ACHN (cell line): ENCODE results near the gene ANXA11.

ENCODE experiments used
- DNase-seq: peaks from one replicate; pipeline ENCODE4 v3.0.0-alpha.2; 2015
- in situ Hi-C: cut with HindIII; loops from 2 replicates; pipeline ENCODE4 v1.10.0; 2017; ENCODE audit warnings: low sequenced_read_pairs, low pct_ligation_motif_present, low pct_unique_long_range_greater_than_20kb

The ANXA11 gene

GRCh38 chr10:80172896-80173295 is 32.4 kb downstream of the ANXA11 start:
- in situ Hi-C loops = no loop called here
- DNase-seq = no peak

GRCh38 chr10:80171248-80171660 is 34.1 kb downstream of the ANXA11 start:
- no peak for DNase-seq
- in situ Hi-C loops = no loop called here

- DNase-seq = no peak
- in situ Hi-C loops = no loop called here
Measured at GRCh38 chr10:80170641-80171040, 34.7 kb downstream of the ANXA11 start.

GRCh38 chr10:80170026-80170425 is 35.3 kb downstream of the ANXA11 start:
- in situ Hi-C loops = no loop called here
- DNase-seq = no peak

- in situ Hi-C loops = no loop called here
- DNase-seq = no peak
Measured at GRCh38 chr10:80168679-80169380, 36.5 kb downstream of the ANXA11 start.

GRCh38 chr10:80168162-80168511 is 37.2 kb downstream of the ANXA11 start:
- in situ Hi-C loops = no loop called here
- no peak for DNase-seq

- no peak for DNase-seq
- in situ Hi-C loops = no loop called here
Measured at GRCh38 chr10:80167471-80168161, 37.7 kb downstream of the ANXA11 start.

- no peak for DNase-seq
- in situ Hi-C loops = no loop called here
Measured at GRCh38 chr10:80166581-80167470, 38.5 kb downstream of the ANXA11 start.

- in situ Hi-C loops = no loop called here
- peak; percentile 37 for DNase-seq
Measured at GRCh38 chr10:80165173-80165572, 40.2 kb downstream of the ANXA11 start.

GRCh38 chr10:80164596-80164995 is 40.7 kb downstream of the ANXA11 start:
- DNase-seq = no peak
- in situ Hi-C loops = no loop called here

- DNase-seq = peak; percentile 68
Measured at GRCh38 chr10:80163741-80164341, 41.5 kb downstream of the ANXA11 start.

GRCh38 chr10:80161321-80162083 is 43.8 kb downstream of the ANXA11 start:
- DNase-seq = peak; percentile 66
- in situ Hi-C loops = no loop called here

More at GRCh38 chr10:80163741-80164341, 41.5 kb downstream of the ANXA11 start:
- in situ Hi-C loops = no loop called here

GRCh38 chr10:80160361-80161320 is 44.7 kb downstream of the ANXA11 start:
- DNase-seq = no peak

GRCh38 chr10:80159166-80159873 is 46.0 kb downstream of the ANXA11 start:
- no peak for DNase-seq
- in situ Hi-C loops = no loop called here

More at GRCh38 chr10:80160361-80161320, 44.7 kb downstream of the ANXA11 start:
- in situ Hi-C loops = no loop called here

GRCh38 chr10:80158598-80159127 is 46.7 kb downstream of the ANXA11 start:
- in situ Hi-C loops = no loop called here
- peak; percentile 94 for DNase-seq

- no peak for DNase-seq
- in situ Hi-C loops = no loop called here
Measured at GRCh38 chr10:80158126-80158525, 47.2 kb downstream of the ANXA11 start.
